ENCODE measurements around the gene EXOC4.

Gene EXOC4

DNA sequence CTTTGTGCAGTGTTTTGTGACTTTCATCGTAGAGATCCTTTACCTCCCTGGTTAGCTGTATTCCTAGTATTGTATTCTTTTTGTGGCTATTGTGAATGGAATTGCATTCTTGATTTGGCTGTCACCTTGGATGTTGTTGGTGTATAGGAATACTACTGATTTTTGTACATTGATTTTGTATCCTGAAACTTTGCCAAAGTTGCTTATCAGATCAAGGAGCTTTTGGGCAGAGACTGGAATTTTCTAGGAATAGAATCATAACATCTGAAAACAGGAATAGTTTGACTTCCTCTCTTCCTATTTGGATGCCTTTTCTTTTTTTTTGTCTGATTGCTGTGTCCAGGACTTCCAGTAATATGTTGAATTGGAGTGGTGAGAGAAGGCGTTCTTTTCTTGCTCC, 590.5 kb downstream of the EXOC4 start:
- no peak for TF ChIP-seq EZH2phosphoT487 (IDR thresholded peaks at IDR 0.05; ENCODE audit: borderline replicate concordance, low read length)
- TF ChIP-seq, protein P1, sequence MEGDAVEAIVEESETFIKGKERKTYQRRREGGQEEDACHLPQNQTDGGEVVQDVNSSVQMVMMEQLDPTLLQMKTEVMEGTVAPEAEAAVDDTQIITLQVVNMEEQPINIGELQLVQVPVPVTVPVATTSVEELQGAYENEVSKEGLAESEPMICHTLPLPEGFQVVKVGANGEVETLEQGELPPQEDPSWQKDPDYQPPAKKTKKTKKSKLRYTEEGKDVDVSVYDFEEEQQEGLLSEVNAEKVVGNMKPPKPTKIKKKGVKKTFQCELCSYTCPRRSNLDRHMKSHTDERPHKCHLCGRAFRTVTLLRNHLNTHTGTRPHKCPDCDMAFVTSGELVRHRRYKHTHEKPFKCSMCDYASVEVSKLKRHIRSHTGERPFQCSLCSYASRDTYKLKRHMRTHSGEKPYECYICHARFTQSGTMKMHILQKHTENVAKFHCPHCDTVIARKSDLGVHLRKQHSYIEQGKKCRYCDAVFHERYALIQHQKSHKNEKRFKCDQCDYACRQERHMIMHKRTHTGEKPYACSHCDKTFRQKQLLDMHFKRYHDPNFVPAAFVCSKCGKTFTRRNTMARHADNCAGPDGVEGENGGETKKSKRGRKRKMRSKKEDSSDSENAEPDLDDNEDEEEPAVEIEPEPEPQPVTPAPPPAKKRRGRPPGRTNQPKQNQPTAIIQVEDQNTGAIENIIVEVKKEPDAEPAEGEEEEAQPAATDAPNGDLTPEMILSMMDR (IDR thresholded peaks at IDR 0.05; ENCODE audit: low read depth, low read length, poor library complexity, severe bottlenecking): no peak
- no peaks in the 10 kb centered on the region for H3K9me3 ChIP-seq (ENCODE audit: control insufficient read depth, insufficient read depth, low read length)
- H3K4me3 ChIP-seq (ENCODE audit: low read length): no peak overlapping the region

DNA sequence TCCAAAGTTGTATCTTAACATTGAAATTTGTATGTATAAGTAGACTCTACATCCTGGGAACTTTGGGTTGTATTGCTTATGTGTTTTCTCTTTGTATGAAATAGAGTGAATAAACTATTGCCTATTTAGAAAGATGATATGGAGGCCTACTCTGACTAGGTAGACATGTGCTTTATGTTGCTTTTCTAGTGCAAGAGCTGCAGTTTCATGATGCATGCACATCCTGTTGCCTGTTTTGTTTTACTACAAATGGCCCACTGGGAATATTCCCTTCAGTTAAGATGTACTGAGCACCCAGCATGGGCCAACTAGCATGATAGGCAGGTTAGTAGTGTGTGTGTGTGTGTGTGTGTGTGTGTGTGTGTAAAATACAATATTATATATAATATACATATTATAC, 592.1 kb downstream of the EXOC4 start:
- Histone ChIP-seq H3K4me2 (ENCODE audit: low read length) (no peak overlapping the region), H4K20me1 (ENCODE audit: control insufficient read depth, insufficient read depth, low read depth, low read length) (no peaks in the 10 kb centered on the region), H3K9me2 (replicated peaks; ENCODE audit: control insufficient read depth, low read length) (no peaks in the 10 kb centered on the region), H3K27me3 (ENCODE audit: control insufficient read depth, low read length) (no peaks in the 10 kb centered on the region), H3F3A (ENCODE audit: control insufficient read depth, insufficient read depth) (no peaks in the 10 kb centered on the region), H3K9me3 (ENCODE audit: control insufficient read depth, insufficient read depth, low read length) (no peaks in the 10 kb centered on the region), H3K27ac (ENCODE audit: low read depth, low read length) (no peak overlapping the region), H3K4me3 (ENCODE audit: low read length) (no peak overlapping the region), H3K79me2 (ENCODE audit: control insufficient read depth, low read length) (no peaks in the 10 kb centered on the region), H3K36me3 (ENCODE audit: control insufficient read depth, low read length) (no peaks in the 10 kb centered on the region), H3K4me1 (ENCODE audit: control insufficient read depth, low read length) (no peaks in the 10 kb centered on the region)
- TF ChIP-seq, protein P1 (IDR thresholded peaks at IDR 0.05; ENCODE audit: low read depth, low read length, poor library complexity, severe bottlenecking): no peak
- TF ChIP-seq EZH2phosphoT487 (IDR thresholded peaks at IDR 0.05; ENCODE audit: borderline replicate concordance, low read length): no peak

More for the DNA sequence above, 590.5 kb downstream of the EXOC4 start:
- Histone ChIP-seq H3F3A (ENCODE audit: control insufficient read depth, insufficient read depth) (no peaks in the 10 kb centered on the region), H4K20me1 (ENCODE audit: control insufficient read depth, insufficient read depth, low read depth, low read length) (no peaks in the 10 kb centered on the region), H3K9me2 (replicated peaks; ENCODE audit: control insufficient read depth, low read length) (no peaks in the 10 kb centered on the region), H3K79me2 (ENCODE audit: control insufficient read depth, low read length) (no peaks in the 10 kb centered on the region), H3K27me3 (ENCODE audit: control insufficient read depth, low read length) (no peaks in the 10 kb centered on the region), H3K36me3 (ENCODE audit: control insufficient read depth, low read length) (no peaks in the 10 kb centered on the region), H3K4me2 (ENCODE audit: low read length) (no peak overlapping the region), H3K27ac (ENCODE audit: low read depth, low read length) (no peak overlapping the region), H3K4me1 (ENCODE audit: control insufficient read depth, low read length) (no peaks in the 10 kb centered on the region)

GRCh38 chr7:133846203-133846945, 593.5 kb downstream of the EXOC4 start:
- no peaks in the 10 kb centered on the region for H3K79me2 ChIP-seq (ENCODE audit: control insufficient read depth, low read length)
- H3K36me3 ChIP-seq (ENCODE audit: control insufficient read depth, low read length): no peaks in the 10 kb centered on the region
- no peaks in the 10 kb centered on the region for H3F3A ChIP-seq (ENCODE audit: control insufficient read depth, insufficient read depth)
- no peaks in the 10 kb centered on the region for H3K9me3 ChIP-seq (ENCODE audit: control insufficient read depth, insufficient read depth, low read length)
- no peak overlapping the region for H3K4me2 ChIP-seq (ENCODE audit: low read length)
- no peak overlapping the region for H3K27ac ChIP-seq (ENCODE audit: low read depth, low read length)
- H3K4me3 ChIP-seq (ENCODE audit: low read length): no peak overlapping the region
- no peaks in the 10 kb centered on the region for H3K27me3 ChIP-seq (ENCODE audit: control insufficient read depth, low read length)
- no peaks in the 10 kb centered on the region for H3K9me2 ChIP-seq (replicated peaks; ENCODE audit: control insufficient read depth, low read length)
- no peaks in the 10 kb centered on the region for H3K4me1 ChIP-seq (ENCODE audit: control insufficient read depth, low read length)
- H4K20me1 ChIP-seq (ENCODE audit: control insufficient read depth, insufficient read depth, low read depth, low read length): no peaks in the 10 kb centered on the region
- TF ChIP-seq EZH2phosphoT487 (IDR thresholded peaks at IDR 0.05; ENCODE audit: borderline replicate concordance, low read length): no peak
- TF ChIP-seq, protein P1 (IDR thresholded peaks at IDR 0.05; ENCODE audit: low read depth, low read length, poor library complexity, severe bottlenecking): no peak

Data from DOHH2 (cell line).